Spleen (tissue), 7 donors: ENCODE results near the gene ATP2B2.

Experiments
- POLR2A ChIP-seq, 3 donors: fragments of 450-650 bp; IDR thresholded peaks; one replicate each; pipeline ENCODE4 v1.5.1; 2017; ENCODE audit warnings: antibody characterized with exemption in 3 of 3, mild to moderate bottlenecking in 1 of 3
- POLR2AphosphoS5 ChIP-seq, 3 donors: sonication (generic); formaldehyde crosslinking; IDR thresholded peaks; one replicate each; pipeline ENCODE4 v1.5.1; 2017; ENCODE audit warnings: antibody characterized with exemption in 3 of 3
- TF ChIP-seq, protein P1 (sequence below), 11 experiments: fragments of 200-600 bp in 7 of 11; fragments of 450-650 bp in 4 of 11; sonication (generic) in 4 of 11; IDR thresholded peaks in 8 of 11; conservative IDR thresholded peaks in 3 of 11; 1 replicate in 7 of 11; 2 replicates in 4 of 11; pipeline versions ENCODE4 v1.4.0 to v1.8.0; 2016 to 2021; ENCODE audit warnings: antibody characterized with exemption in 11 of 11, inconsistent platforms in 4 of 11, mild to moderate bottlenecking in 1 of 11
- donor health status: DM: no; HTN: no; CAD: no; lungs with moderate emphysema.
- donor health status: DM: no; HTN: no; CAD: no.
- donor health status: DM: no; HTN: no; CAD: no.

DNA sequence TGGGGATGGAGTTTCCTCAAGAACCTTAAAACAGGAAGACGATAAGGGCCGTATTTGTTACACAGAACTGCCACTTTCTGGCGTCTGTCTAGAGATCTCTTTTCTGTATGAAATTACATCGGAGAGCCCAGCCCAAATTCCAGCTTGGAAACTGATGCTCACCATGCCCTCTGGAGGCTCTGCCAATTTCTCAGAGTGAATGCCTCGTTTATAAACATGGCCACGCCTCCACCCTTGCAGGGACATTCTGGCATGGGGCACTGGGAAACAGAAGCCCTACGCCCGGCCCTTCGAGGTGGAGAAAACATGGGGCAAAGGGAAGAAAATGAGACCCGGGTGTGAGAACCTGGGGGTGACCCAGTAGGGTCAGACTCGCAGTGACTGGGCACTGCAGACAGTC is 131.1 kb downstream of the ATP2B2 start:
- TF ChIP-seq, protein P1, sequence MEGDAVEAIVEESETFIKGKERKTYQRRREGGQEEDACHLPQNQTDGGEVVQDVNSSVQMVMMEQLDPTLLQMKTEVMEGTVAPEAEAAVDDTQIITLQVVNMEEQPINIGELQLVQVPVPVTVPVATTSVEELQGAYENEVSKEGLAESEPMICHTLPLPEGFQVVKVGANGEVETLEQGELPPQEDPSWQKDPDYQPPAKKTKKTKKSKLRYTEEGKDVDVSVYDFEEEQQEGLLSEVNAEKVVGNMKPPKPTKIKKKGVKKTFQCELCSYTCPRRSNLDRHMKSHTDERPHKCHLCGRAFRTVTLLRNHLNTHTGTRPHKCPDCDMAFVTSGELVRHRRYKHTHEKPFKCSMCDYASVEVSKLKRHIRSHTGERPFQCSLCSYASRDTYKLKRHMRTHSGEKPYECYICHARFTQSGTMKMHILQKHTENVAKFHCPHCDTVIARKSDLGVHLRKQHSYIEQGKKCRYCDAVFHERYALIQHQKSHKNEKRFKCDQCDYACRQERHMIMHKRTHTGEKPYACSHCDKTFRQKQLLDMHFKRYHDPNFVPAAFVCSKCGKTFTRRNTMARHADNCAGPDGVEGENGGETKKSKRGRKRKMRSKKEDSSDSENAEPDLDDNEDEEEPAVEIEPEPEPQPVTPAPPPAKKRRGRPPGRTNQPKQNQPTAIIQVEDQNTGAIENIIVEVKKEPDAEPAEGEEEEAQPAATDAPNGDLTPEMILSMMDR (IDR thresholded peaks at IDR 0.05 in 8 of 11, conservative IDR thresholded peaks at IDR 0.05 in 3 of 11) = no peak
- no peak for TF ChIP-seq POLR2A (IDR thresholded peaks at IDR 0.05)
- TF ChIP-seq POLR2AphosphoS5 (IDR thresholded peaks at IDR 0.05) = no peak
